GM12892 (cell line): ENCODE measurements around the gene CSGALNACT2.

ENCODE experiments used
- POLR2A ChIP-seq: IDR thresholded peaks from 2 replicates; pipeline ENCODE4 v1.6.1; 2011; ENCODE audit warnings: low read depth, low read length, control low read depth
- POLR2AphosphoS5 ChIP-seq: IDR thresholded peaks from 2 replicates; pipeline ENCODE4 v1.6.1; 2011; ENCODE audit warnings: low read depth, low read length, control low read depth
- TAF1 ChIP-seq: IDR thresholded peaks from 2 replicates; pipeline ENCODE4 v1.6.1; 2011; ENCODE audit warnings: low read depth, mild to moderate bottlenecking, control low read depth, low read length, borderline replicate concordance

DNA sequence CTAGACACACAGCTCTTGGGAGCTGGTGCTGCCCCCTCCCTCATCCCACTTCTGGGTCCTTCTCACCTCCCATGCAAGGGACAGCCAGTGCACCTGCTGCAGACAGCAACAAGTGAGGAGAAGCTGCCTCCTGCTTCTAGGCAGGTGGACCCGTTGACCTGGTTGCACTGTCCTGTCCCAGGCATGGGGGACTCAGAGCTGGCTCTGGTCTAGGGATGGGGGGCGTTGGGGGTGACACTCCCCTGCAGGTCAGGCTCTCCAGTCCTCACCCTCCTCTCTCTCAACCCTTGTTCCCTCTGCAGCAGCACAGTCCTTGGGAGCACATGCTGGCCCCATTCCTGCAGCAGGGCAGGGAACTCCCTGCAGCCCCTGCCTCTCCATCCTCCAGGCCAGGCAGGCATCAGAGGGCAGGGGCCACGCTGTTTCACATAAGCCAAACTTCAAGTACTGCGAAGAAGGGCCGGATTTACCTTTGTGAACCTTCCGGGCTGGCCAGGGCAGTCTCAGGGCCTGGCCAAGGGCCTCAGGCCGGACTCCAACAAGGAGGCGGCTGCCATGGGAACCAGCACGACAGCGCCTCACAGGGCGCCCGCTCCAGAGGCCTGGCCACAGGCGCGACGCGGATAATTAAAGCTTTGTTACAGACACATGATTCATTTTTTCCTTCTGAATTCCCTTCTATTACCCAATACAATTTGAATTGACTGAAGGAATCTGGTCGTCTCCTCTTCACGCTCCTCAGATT is 80.1 kb downstream of the CSGALNACT2 start:
- TF ChIP-seq POLR2AphosphoS5: no peak
- TF ChIP-seq POLR2A: no peak
- TF ChIP-seq TAF1: no peak
